Amniotic stem cell (primary cell): ENCODE data around the gene KRT222.

ENCODE experiments used
- DNase-seq: peaks from one replicate; lab custom pipeline; 2025; lab: John Stamatoyannopoulos, UW

Gene KRT222

DNA sequence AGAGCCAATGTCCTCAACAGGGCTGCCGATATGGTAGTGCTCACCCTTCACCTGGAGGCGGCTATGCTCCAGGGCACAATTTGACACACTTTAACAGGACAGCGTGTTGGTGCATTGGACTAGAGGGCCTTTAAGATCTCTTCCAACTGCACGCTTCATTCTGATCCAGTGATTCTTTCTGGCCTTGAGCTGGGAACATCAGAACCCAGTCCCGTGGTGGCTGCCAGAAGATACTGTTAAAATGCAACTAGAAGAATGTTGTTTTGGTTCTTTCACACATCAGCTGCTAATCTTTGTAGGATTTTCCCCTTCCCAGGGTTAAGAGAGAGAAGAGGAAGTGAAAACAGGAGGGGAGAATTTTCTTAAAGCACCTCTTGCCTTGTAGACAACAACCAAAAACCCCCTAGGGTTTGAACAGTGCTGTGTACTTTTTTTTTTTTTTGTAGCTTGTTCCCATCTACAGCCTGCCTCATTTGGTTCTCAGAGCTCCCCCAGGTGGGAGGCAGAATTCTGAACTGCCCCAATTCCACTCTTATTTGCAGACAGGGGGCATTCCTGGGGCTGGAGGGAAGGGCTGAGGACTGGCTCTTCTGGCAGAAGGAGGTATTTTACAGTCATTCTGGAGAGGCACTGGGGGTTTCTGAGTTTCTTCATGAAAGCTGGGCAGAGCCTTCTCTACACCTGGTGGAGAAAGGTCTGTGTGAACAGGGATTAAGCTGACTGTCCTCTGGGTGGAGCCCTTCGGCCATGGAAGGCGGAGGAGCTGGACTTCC, 49.7 kb downstream of the KRT222 start:
- no peak for DNase-seq

DNA sequence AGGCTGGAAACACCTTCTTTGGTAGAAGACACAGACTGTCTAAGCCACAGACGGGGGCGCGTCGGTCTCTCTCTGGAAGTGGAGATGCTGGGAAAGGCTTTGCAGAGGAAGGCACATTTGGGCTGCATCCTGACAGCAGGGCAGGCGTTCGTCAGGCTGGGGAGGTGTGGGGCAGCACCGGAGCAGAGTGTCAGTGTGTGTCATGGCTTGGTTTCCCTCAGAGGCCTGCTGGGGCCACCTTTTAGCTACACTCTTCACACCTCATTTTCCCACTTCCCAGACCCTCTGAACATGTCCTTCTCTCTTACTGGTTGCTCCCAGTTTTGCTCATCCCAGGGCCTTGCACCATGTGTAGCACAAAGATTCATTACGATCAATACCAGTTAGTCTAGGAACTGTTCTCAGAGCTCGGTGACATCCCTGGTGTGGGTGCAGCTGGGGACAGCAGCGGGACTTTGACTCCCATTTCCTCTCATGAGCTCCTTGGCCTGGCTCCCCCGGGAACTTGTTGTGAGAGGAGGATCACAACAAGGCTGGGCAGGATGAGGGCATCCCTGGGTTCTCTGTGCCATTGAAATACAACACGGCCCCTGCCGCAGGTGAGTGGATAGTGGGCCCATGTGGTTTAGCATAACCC, 50.4 kb downstream of the KRT222 start:
- DNase-seq: no peak

DNA sequence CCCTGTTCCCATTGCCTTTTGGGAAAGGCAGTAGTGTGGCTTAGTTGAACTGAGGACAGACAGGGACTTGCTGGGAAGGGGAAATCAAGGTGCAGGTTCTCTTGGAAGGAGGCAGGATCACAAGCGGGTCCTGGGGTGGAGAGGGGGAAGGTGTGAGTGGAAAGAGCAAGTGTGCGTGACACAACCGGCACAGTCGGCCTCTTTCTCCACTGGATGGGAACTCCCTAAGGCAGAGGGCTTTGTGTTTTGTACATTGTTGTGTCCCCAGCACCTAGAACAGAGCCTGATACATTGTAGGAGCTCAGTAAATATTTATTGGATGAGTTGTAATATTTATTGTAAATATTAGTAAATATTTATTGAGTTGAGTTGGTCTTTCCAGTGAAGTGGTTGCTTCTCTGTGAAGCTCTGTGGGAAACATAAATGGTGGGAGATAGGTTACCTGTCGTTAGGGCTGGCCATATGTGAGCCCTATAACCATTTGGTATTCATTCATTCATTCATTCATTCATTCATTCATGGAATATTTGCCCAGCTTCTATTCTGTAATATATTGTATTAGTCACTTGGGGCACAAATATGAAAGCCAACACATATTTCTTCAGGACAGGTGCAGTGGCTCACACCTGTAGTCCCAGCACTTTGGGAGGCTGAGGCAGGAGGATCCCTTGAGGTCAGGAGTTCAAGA, 51.4 kb downstream of the KRT222 start:
- no peak for DNase-seq

DNA sequence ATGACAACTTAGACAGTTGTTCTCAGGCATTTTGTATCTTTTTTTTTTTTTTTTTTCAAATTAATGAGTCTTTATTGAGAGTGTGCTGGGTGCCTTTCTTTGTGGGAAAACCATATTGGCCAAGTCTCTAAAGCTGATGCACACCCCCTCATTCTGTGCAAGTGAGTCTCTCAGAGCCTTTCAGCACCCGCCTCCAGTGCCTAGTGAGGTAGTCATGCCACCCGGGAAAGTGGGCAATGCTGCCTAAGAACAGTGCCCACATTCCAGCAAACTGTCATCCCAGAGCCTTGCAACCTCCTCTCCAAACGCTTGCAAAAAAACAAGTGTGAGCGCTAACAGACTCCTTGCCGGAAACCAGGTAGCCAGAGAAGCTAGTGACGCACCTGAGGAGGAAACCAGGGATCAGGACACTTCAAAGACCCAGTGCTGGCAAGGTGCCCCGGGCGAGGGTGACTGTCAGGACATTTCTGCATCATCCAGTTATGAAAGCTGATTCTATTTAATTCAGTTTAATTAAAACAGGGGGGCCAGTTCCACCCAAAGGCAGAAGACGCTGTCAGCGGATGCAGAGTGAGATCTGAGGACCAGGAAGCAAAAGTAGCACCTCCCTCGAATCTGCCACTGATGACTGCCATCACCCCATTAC, 52.3 kb downstream of the KRT222 start:
- DNase-seq: no peak

DNA sequence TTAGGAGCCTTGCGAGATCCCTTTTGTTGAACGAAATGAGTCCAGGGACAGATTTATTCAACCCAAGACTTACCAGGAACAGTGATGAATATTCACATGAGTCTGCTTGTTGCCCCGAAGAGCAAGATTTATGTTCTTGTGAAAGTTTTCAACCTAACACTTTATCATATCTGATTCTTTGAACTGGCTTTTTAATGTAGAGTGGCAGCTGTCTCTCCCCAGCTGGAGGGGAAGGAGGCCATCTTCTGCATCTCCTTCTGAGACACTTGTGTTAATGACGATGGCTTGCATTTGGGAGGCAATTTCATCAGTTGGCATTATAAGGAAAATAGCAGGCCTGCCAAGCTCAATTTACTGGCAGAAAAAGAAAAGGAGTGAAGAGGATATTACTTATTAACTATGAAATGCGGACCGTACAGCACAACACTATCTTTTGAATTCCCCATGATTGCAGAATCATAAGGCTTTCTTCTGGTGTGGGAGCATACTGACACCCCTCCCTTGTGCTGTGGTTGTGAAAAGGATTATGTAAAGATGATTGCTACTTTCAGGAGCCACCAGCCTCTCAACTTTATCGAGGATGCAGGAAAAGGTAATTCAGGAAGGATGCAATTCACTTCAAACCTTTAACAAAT, 53.0 kb downstream of the KRT222 start:
- DNase-seq: no peak

DNA sequence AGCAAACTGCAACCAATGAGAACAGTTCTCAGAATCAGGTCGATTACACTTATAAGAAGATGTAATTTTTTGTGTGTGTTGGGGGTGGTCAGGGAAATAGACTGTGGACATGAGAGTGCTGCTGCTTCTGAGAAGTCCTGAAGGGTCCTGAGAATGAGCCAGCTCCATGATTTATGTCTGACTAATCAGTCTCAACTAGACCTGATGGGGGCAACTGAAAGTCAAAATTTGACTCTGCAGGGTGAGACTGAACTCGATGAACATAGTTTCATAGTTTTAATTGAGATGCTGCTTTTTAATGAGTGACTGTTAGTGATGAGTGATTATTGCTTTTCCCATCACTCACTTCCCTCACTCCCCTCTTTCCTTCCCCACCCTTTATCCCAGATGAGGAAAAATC, 54.6 kb downstream of the KRT222 start:
- no peak for DNase-seq

DNA sequence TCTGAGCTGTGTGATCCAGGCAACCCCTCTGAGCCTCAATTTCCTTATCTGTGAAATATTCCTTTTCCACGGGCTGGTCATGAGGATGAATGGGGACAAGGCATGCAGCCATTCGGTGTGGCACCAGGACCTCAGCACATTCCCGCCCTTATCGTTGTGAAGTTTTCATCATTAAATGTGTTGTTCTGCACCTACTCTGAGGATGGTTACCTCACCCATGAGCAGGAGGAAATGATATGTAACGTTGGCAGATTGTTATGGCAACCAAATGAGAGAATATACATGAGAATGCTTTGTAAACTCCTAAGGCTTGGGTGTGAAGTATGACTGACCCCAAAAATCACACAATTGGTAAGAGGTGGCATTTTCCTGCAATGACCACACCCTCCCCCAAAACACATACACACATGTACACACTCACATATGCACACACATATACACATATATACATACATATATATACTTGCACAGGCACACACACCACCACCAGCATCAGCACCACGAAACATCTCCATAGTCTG, 56.9 kb downstream of the KRT222 start:
- no peak for DNase-seq

DNA sequence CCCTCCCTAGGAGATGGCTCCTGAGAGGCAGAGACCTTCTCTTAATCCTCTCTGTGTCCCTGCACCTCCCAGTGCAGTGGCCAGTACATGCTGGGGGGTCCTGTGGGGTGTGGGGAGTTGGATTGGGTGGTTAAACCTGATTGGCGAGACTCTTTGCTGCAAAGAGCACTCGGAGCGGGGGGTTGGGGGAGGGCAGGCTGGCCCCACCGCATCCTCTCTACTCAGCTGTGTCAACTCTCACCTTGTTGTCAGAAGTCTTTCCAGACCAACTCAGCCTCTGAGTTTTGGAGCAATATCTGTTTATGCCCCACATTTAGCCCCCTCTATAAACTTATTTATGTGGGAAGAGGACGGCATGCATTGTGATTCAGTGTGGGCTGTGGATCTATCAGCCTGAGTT, 57.3 kb downstream of the KRT222 start:
- DNase-seq: no peak

DNA sequence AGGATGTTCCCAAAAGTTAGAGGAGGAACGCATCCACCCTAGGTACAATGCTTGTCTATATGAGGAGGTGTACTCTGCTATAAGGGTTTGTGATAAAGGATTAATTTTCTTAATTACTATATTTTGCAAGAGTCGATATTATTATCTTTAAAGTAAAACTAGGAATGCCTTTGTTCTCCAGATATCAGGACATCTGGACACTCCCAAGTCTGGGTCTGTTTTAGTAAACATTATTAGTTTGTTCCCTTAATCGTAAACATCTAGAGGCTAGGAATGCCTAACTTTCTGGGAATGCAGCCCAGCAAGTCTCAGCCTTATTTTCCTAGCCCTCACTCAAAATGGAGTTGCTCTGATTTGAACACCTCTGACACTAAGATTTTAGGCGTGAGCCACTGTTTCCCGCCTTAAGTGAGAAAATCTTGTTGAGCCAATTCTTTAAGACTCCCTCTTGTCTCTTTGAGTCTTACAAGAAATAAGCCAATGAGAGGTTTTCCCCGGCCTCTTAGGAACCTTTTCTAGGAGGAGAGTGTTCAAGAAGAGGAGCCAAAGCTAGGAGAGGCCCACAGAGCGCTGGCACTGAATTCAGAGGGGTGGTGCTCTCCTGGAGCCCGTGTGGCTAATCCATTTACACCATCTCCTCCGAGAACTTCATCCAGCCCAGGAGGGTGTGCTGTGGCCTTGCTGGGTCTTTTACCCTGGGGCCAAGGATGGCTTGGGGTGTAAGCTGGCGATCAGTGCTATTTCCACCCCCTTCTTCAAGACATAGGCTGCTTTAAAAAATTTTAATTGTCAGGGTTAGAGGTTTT, 58.2 kb downstream of the KRT222 start:
- DNase-seq: no peak

DNA sequence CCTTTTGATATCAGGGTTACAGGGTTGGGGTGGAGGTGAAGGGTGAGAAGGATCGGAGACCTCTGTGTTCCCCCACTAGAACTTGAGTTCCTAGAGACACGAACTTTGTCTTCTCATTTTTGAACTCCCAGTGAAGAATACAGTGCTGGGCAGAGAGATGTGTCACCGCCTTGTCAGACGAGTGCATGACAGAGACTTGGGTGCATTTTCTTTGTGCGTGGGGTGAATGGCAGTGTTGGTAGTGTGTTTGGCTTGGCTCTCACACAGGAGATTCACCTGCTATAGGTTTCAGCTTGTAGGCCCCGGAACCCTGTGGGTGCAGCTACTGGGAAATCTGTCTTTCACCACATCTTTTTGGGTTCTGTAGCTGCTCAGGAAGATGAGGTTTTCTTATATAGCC, 59.7 kb downstream of the KRT222 start:
- DNase-seq: no peak
